GM10266 (cell line): ENCODE measurements around the gene ANO5.
A peak's percentile ranks its signal among the peaks of the same experiment; 100 is the strongest.

Source experiments
- DNase-seq: peaks from one replicate; pipeline ENCODE4 v3.0.0; 2012; ENCODE audit errors: extremely low spot score
- CTCF ChIP-seq: IDR thresholded peaks from 2 replicates; pipeline ENCODE4 v1.5.1; 2012; ENCODE audit warnings: mild to moderate bottlenecking, low read depth; ENCODE audit not compliant: control insufficient read depth, insufficient read depth; ENCODE audit errors: missing control alignments

Gene ANO5

GRCh38 chr11:22165087-22165486, 27.8 kb upstream of the ANO5 start:
- TF ChIP-seq CTCF = no peak
- no peak for DNase-seq

- no peak for DNase-seq
- no peak for TF ChIP-seq CTCF
Measured at GRCh38 chr11:22165759-22166513, 26.9 kb upstream of the ANO5 start.

- TF ChIP-seq CTCF = peak; percentile 36
- no peak for DNase-seq
Measured at GRCh38 chr11:22169833-22170232, 23.1 kb upstream of the ANO5 start.

- no peak for TF ChIP-seq CTCF
- DNase-seq = no peak
Measured at GRCh38 chr11:22173532-22173931, 19.4 kb upstream of the ANO5 start.

GRCh38 chr11:22177186-22177585, 15.7 kb upstream of the ANO5 start:
- DNase-seq = no peak
- peak; percentile 8 for TF ChIP-seq CTCF

GRCh38 chr11:22179626-22180025, 13.3 kb upstream of the ANO5 start:
- no peak for TF ChIP-seq CTCF
- no peak for DNase-seq

GRCh38 chr11:22180131-22180530, 12.8 kb upstream of the ANO5 start:
- TF ChIP-seq CTCF = no peak
- DNase-seq = no peak
